HFF-Myc (cell line): ENCODE results near the gene DNAJC18.

Source experiments
- DNase-seq: peaks from one replicate; pipeline ENCODE4 v3.0.0-alpha.2; 2011; ENCODE audit warnings: low read depth; ENCODE audit errors: extremely low read depth
- H3K4me3 ChIP-seq: replicated peaks from 2 replicates; pipeline ENCODE4 v1.5.1; 2011; ENCODE audit warnings: low read depth, mild to moderate bottlenecking, control low read depth, low read length
- CTCF ChIP-seq: IDR thresholded peaks from 2 replicates; pipeline ENCODE4 v1.5.1; 2012; ENCODE audit warnings: mild to moderate bottlenecking, low read depth, low read length, control low read depth; ENCODE audit errors: missing control alignments

Gene DNAJC18

GRCh38 chr5:139458580-139459407 is 19.5 kb upstream of the DNAJC18 start:
- DNase-seq: no peak
- no peak for TF ChIP-seq CTCF
- no peak overlapping the region for H3K4me3 ChIP-seq

DNA sequence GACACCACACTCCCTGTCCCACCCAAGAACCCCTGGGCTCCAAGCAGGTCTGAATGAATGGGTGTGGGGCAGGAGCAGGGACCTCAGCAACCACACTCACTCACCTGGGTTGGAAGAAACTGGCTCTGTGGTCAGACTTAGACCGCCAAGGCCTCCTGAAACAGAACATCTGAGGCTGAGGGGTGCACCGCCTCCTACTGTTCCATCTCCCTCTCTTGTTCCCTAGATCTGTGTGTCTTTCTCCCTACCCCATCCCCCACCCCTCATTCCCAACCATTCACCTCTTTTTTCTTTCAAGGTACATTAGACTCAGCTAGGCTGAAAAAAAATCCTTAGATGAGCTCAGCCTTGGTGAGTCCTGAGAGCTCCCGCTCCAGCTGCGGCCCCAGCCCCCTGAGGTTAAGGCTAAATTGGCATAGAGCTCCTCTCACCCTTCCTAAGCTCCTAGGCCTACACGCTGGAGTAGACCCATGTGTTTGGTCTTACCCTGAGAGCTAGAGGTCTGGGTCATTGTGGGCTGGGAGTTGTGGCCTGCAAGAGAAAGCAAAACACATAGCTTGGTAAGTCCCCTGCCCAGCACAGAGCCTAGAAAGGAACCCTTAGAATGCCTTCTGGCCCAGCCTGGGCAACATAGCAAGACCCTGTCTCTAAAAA is 18.5 kb upstream of the DNAJC18 start:
- TF ChIP-seq CTCF: no peak
- DNase-seq: no peak
- H3K4me3 ChIP-seq: no peak overlapping the region

DNA sequence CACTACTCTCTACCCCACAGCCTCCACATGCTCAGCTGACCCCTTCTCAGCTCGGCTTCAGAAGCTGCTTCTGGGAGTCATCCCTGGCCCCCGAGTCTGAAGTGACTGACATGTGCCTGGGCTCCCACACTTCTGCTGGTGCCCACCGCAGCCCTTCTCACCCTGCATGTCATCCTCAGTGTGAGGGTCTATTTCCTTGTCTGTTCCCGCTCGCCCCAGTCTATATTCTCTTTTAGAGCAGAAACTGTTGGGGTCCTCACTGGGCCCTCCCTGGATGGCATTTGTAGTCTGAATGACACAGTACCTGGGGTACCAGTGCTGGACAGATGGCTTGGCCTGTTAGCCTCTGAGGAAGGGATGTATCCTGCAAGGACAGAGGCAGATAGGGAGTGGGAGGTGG is 17.9 kb upstream of the DNAJC18 start:
- no peak for TF ChIP-seq CTCF
- no peak overlapping the region for H3K4me3 ChIP-seq
- no peak for DNase-seq

DNA sequence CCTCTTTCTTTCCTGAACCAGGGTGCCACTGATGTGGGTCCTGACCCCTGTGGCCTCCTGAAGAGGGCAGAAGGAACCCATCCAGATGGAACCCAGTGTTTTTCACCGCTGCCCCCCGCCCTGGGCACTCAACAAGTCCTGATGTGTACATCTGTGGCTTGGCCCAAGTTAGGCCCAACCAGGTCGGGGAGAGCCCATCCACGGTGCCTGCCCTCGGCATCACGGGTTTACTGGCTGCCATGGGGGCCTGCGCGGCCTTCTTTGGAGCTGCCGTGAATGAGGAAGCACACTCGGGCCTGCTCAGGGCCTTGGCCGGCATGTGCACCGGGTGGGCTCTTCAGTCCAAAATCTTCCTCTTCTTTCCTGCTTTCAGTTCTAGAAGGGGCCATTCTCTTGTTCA is 17.5 kb upstream of the DNAJC18 start:
- no peak overlapping the region for H3K4me3 ChIP-seq
- no peak for TF ChIP-seq CTCF
- DNase-seq: no peak

- no peak overlapping the region for H3K4me3 ChIP-seq
- no peak for DNase-seq
- TF ChIP-seq CTCF: no peak
Observed at GRCh38 chr5:139454568-139455290, 15.4 kb upstream of the DNAJC18 start.

DNA sequence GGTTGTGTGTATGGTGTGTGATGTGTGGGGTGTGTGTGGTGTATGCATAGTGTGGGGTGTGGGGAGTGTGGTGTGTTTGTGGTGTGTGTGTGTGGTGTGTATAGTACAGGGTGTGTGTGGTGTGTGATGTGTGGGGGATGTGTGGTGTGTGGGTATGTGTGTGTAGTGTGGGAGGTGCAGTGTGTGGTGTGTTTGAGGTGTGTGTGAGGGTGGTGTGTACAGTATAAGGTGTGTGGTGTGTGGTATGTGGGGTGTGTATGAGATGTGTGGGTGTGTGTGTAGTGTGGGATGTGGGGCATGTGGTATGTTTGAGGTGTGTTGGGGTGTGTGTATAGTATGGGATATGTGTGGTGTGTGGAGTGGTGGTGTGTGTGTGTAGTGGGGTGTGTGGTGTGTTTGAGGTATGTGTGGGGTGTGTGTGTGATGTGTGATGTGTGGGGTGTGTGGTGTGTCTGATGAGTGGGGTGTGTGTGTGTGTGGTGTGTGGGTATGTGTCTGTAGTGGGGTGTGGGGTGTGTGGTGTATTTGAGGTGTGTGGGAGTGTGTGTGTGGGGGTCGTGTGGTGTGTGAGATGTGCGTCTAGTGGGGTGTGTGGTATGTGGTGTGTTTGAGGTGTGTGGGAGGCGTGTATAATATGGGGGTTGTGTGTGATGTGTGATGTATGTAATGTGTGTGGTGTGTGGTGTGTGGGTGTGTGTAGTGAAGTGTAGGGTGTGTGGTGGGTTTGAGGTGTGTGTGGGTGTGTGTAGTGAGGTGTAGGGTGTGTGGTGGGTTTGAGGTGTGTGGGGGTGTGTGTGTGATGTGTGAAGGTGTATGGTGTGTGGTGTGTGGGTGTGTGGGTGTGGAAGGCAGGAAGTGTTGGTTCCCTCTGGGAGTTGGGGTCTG is 14.6 kb upstream of the DNAJC18 start:
- DNase-seq: no peak
- no peak for TF ChIP-seq CTCF
- no peak overlapping the region for H3K4me3 ChIP-seq
